Inflammatory macrophage treated with lipopolysaccharide for 1 hour (primary cell): ENCODE measurements around the gene CHML.

Experiments
- DNase-seq, 2 donors: peaks; one replicate each; pipeline ENCODE4 v3.0.0-alpha.2; 2020 to 2022

The CHML gene

DNA sequence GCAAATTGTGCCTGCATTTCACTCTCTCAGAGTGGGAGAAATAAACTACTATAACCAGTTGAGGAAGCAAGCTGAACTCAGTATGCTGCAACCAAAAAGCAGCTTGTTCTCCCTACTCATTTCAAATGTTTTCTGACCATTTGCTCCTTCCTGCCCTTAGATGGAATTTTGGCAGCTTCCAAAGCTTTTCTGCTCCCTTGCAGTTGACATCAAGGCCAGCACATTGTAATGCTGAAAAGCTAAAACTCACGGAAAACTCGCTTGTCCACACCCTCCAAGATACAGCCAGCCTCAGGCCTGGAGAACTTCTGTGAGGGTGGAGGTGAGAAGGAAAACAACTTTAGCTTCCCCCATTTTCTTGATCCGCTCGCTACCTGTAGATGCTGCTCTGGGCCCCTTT, 5.0 kb upstream of the CHML start:
- no peak for DNase-seq

DNA sequence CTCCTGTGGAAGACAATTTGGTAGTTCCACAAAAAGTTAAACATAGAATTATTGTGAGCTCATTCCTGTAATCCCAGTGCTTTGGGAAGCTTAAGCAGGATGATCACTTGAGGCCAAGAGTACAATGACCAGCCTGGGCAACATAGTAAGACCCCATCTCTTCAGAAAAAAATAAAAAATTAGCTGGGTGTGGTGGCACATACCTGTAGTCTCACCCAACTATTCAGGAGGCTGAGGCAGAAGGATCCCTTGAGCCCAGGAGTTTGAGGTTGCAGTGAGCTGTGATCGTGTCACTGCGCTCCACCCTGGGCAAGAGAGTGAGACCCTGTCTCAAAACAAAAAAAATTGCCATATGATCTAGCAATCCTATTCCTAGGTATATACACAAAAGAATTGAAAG, 4.1 kb upstream of the CHML start:
- DNase-seq = no peak

GRCh38 chr1:241642593-241642944, 2.4 kb upstream of the CHML start:
- no peak for DNase-seq

- DNase-seq = no peak
Observed at GRCh38 chr1:241641773-241642592, 1.8 kb upstream of the CHML start.

GRCh38 chr1:241640867-241641622, 876 bp upstream of the CHML start:
- no peak for DNase-seq

DNA sequence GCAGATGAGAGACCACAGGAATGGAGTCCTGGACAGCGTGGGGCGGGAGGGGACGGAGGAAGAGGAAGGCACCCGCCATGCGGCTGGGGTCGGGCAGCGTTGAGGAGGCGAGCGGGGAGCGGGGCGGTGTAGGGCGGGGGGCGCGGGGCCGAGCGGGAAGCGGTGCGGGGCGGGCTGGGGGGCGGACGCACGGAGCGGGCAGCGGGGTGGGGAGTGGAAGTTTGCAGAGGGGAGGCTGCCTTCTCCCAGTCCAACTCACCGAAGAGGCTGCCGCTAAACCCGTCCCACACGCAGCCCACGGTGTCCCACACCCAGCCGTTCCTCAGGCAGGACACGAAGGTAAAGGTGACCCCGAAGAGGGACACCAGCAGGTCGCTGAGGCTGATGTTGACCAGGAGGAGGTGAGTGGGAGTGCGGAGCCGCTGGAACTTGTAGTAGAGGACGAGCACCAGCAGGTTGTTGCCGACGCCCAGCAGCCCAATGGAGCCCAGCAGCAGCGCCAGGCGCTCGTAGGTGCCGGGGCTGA, 483 bp downstream of the CHML start:
- peak; percentile 32 to 39 for DNase-seq

- peak in 1 of 2 donors; percentile 23 for DNase-seq
Observed at GRCh38 chr1:241638909-241639622, 1.1 kb downstream of the CHML start.

DNA sequence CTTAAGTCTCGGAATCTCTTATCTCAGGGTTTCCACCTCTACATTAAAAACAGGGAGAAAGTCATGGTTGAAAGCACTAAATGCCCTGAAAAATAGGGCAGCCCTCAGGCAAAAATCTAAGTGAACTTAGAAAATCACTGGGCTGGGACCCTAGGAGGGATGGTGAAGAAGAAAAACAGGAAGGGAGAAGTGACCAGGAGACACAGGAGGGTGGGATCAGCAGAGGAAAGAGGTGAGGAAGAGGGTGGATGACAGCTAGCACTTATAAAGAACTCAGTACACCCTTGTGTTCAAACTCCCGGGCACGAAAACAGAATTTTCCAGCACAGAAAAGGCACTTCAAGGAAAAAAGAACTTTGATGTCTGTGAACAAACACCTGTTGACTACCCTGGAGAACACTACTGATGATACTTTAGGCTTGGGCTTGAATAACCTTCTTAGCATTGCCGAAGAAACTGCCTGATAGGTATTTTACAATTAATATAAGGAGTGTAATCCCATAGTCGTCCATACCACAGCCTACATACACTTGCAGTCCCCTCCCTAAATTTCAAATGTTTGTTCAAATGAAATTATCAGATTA, 2.0 kb downstream of the CHML start:
- no peak for DNase-seq

DNA sequence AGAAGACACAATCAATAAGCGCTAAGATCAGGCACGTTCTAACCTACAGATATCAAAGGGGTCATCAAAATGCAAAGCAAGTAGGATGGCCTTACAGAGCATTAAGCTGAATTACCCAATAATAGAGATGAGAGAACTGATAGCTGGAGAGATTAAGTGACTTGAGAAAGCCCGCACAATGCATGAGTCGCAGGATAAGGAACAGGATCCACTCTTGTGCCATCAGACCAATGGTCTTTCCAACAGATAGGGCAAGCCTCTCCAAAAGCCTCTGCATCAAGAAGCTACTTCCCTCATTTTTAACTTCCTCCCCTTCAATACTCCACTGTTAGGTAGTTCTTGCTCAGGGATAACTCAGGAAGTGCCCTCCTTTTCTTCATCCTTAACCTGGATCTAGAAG, 2.6 kb downstream of the CHML start:
- DNase-seq = peak; percentile 54 to 69

DNA sequence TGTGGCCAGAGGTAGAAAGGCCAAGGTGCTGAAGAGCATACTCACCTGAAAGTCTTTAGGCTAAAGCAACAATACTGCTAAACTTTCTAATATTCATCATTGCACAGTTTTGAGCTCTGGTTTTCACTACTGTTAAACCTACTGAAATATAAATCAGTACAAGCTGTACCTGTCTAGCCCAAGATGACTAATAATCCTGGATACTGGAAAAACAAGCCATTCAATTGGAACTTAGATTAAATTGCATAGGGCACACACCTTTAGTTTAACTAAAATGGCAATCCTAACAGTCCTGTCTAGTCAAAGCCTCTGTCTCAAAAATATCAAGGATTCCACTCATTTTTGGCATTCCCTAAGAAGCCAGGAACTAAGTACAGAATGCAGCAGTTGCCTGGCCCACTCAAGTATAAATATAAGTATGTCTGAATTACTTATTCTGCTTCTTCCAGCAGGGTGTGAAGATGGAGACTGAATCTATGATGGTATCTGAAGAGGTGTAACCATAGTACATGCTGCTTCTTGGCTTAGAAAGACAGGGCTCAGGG, 3.1 kb downstream of the CHML start:
- no peak for DNase-seq

DNA sequence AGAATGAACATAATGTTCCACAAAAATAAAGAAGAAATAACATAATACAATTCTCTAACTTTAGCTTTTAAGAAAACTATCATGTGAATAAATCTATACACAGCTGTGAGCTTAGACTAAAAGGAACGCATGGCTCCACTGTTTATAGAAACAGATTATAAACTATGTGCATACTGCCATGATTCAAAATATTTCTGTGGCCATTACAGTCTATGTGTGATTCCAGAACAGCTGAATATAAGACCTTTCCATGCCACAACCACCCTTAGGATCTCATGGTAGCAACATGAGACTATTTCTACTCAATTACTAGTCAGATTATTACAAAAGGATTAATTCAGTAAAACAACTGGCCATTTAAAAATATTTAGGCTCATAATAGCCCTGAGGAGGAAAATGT, 3.9 kb downstream of the CHML start:
- DNase-seq = no peak

DNA sequence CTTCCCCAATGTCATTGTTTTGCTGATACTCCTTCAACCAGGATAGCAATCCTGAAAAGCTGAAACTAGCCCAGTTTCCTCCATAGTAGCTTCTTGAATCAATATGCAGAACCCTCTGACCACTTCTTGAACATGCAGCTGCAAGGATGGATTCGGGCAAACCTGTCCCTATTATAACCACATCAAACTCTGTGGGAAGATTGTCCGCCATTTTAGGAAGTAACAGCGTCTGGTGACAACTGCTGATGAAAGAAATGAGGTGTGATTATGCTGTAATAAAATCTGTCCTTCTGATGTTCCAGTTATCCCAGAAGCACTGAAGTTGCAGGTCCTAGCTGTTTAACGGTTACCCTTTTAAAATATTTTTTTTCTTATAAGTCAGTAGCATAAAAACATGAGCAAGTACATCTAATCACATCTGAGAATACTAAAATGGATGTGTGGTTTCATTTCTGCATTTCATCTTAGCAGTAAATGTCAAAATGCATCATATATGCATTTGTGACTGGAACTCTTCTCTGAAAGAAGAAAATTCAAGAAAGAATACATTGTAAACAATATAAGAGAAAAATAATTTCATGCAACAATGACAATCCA, 4.5 kb downstream of the CHML start:
- no peak for DNase-seq

DNA sequence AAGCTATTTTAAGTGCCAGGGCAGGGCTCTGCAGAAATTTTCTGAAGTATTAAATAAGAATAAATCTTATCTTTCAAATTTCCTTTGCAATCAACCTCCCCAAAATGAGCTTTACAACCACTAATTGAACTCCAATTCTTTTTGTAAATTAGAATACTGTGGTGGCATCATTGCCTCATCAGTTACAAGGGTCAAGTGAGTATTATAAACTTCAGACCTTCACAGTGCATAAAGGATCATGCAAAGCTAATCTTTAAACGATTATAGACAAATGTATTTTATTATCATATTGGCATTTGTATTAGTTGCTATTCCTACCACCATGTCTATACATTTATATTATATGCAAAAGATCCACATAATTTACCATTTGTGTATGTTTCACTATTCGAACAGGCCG, 7.2 kb downstream of the CHML start:
- no peak for DNase-seq

DNA sequence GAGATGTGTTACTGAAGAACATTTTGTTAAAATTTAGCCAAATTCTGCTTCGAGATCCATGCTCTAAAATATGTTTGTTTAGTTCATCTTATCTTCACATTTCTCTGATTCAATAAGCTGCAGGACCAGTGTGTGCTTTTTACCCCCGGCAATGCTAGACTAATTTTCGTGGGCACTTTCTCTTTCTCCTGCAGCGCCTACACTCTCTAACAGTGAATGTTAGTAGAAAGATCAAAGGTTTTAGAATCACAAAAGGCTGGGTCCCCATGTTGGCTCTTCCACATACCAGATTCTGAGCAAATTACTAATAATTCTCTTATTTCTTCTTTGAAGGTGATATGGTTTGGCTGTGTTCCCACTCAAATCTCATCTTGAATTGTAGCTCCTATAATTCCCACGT, 8.5 kb downstream of the CHML start:
- no peak for DNase-seq

DNA sequence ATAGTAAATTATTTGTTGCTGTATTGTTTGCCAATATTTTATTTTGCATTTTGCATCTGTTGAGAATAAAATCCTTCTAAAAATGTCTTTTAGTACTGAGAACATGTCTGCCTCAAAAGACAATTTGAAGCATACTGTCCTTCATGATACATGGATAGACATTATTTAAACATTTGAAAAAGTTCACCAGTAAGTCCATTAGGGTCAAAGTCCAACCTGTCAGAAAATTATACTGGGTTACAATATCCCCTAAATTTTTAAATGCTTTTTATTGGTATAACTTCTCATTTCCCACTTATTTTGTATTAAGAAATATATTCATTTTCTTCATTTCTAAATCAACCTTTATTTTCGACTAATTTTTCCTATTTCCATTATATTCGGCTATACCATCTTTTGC, 9.3 kb downstream of the CHML start:
- no peak for DNase-seq

DNA sequence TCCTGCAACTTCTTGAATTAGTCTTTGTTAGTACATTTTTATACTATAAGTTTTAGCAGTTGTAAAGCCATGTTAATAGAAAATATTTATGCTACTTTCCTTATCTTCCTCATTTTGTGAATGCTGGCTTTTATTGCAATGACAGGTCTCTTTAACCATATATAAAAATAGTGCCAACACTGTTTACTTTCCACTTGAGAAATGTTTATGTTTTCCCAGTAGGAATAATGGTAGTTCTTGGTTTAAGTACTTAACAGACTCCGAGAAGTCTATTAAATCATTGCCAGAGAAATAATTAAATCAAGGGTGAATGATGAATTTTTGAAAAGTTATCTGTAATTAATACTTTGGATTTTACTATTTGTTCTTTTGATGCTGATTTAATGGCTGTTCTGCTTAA, 9.7 kb downstream of the CHML start:
- no peak for DNase-seq

- no peak for DNase-seq
Observed at GRCh38 chr1:241630005-241630404, 10.2 kb downstream of the CHML start.

- DNase-seq = peak; percentile 61 to 77
Observed at GRCh38 chr1:241627453-241628259, 12.5 kb downstream of the CHML start.

GRCh38 chr1:241624935-241625334, 15.2 kb downstream of the CHML start:
- DNase-seq = no peak

DNA sequence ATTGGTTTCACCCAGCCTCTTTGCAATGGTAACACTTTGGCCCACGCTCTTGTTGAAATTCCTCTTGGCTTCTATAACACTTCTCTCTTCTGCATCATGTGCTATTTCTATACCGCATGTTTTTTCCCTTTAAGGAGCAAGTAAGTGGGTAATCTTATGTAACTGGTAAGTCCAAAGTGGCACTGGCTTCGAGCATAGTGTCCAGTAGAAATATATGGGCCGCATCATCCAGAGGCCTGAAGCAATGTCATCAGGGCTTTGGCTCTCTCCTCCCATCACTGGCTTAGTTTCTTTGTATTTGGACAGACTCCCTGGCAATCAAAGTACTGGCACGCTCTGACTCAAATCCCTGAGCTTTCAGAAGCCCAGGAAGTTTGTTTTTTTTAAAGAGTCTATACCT, 17.5 kb downstream of the CHML start:
- DNase-seq = peak; percentile 51 to 90

DNA sequence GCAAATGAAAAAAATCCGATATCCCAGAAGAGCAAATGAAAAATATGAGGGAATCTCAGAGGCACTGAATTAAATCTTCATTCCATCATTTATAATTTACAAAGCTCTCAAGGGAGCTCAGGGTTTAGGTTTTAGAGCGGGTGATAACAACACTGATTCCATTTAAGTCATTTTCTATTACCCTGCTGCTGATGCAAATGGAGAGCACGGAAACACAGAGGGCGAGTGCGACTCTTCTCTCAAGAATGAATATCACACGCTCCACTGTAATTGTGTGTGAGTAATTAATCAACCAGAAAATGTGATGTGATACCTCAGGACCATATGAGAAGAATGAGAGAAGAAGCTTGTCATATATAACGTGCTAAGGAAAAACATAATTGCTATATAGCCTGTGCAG, 22.7 kb downstream of the CHML start:
- no peak for DNase-seq
